ENCODE data around the gene NCDN.

DNA sequence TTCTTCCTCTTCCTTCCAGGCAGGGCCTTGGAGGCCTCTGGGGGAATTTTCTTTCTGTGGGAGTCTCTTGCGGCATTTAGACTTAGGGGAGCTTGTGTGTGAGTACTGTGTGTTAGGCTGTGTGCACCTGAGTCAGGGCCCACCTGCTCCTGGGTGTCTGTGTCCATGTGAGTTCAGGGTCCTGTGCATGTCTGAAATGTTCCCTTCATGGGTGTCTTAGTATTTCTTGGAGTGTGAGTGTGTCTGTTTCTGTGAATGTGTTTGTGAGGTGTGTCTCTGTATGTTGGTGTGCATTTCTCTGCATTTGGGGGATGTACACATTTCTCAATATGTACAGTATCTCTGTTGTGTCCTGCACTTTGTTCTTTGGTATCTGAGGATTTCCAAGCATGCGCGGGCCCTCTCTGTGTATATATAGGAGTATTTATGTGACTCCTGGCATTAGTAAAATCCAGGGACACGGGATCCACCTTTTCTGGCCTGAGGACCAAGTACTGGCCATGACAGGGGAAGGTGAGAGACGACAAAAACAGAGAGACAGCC is 17.9 kb downstream of the NCDN start:
- TF ChIP-seq, protein P1, sequence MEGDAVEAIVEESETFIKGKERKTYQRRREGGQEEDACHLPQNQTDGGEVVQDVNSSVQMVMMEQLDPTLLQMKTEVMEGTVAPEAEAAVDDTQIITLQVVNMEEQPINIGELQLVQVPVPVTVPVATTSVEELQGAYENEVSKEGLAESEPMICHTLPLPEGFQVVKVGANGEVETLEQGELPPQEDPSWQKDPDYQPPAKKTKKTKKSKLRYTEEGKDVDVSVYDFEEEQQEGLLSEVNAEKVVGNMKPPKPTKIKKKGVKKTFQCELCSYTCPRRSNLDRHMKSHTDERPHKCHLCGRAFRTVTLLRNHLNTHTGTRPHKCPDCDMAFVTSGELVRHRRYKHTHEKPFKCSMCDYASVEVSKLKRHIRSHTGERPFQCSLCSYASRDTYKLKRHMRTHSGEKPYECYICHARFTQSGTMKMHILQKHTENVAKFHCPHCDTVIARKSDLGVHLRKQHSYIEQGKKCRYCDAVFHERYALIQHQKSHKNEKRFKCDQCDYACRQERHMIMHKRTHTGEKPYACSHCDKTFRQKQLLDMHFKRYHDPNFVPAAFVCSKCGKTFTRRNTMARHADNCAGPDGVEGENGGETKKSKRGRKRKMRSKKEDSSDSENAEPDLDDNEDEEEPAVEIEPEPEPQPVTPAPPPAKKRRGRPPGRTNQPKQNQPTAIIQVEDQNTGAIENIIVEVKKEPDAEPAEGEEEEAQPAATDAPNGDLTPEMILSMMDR (IDR thresholded peaks at IDR 0.05 in 4 of 5, conservative IDR thresholded peaks at IDR 0.05 in 1 of 5): no peak
- no peak for TF ChIP-seq POLR2A (IDR thresholded peaks at IDR 0.05)
